Adipose tissue (tissue), 3 donors: ENCODE results near the gene C20orf144. TPM values are rescaled to one million over a fixed set of nuclear protein-coding genes. Genes with fewer than 3 reads are reported as not detected.

Experiments
- H3K27ac ChIP-seq: one replicate; pipeline ENCODE4 v1.5.1; 2013; ENCODE audit warnings: low read depth, low read length
- WGBS, 3 donors: extraction: QIAGEN DNeasy Blood & Tissue Kit; methylation state at CpG; one replicate each; pipeline ENCODE4 v1.1.7; 2013; 5-methylcytosine and 5-hydroxymethylcytosine counted together
- polyA plus RNA-seq, 3 donors: library from polyadenylated mRNA; stranded (reverse); fragments of 200-250 nt; gene quantifications; one replicate each; pipeline ENCODE4 v1.2.3, GENCODE V29; 2013
- donor health status: healthy with polysubstance abuse.
- donor health status: Bipolar disorder and iron deficiency.
- donor health status: healthy.

C20orf144 gene
- polyA plus RNA-seq, 3 donors = 0.05 to 0.11 (median 0.06) TPM

DNA sequence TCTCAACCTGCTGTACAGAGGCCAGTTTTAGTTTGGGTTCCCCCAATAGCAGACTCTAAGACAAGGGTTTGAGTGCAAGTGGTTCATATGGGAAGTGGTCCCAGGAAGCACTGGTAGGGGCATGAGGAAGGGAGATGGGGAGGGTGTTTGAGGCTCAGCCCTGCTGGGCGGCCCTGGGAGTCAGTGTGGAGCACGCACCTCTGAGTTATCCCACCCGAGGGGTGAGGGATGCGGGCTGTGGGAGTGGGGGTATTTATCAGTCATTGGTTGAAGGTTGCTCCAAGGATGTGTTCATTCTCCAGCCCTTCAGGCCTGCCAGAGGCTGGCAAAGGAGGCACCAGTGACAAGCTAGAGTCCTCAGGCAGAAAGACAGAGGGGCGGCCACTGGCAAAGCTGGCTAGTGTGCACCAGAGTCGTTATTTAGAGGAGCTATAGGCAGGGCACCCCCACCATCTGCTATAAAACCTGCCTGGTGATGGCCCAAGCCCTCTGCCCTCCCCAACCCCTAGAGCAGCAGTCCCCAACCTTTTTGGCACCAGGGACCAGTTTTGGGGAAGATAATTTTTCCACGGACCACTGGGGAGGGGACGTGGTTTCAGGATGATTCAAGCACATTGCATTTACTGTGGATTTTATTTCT lies 41.5 kb downstream of the C20orf144 start:
- no peak overlapping the region for H3K27ac ChIP-seq
- 91 to 93% (median 92%) methylated on average over 8 of the region's 8 CpGs for WGBS, 3 donors

DNA sequence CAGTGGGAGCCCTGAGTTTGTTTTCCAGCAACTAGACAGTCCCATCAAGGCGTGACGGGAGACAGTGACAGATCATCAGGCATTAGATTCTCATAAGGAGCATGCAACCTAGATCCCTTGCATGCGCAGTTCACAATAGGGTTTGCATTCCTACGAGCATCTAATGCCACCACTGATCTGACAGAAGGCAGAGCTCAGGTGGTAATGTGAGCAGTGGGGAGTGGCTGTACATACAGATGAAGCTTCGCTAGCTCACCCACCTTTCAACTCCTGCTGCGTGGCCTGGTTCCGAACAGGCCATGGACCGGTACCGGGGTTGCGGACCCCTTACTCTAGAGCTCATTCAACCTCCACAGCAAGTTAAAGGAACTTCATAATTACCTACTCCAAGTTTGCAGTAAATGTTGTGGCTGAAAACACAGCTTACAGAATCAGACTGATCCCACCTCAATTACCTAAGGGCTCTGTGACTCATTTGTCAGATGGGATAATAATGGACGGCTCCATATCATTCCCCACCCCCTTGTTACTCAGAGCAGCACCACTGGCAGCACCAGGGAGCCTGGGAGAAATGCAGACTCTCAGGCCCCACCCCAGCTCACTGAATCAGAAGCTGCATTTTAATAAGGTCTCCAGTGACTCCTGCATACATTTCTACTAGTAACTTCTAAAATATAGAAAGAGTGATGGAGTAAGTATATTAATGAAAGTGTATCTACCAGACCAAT lies 42.2 kb downstream of the C20orf144 start:
- 93 to 96% (median 95%) methylated on average over 11 of the region's 11 CpGs for WGBS, 3 donors
- no peak overlapping the region for H3K27ac ChIP-seq

DNA sequence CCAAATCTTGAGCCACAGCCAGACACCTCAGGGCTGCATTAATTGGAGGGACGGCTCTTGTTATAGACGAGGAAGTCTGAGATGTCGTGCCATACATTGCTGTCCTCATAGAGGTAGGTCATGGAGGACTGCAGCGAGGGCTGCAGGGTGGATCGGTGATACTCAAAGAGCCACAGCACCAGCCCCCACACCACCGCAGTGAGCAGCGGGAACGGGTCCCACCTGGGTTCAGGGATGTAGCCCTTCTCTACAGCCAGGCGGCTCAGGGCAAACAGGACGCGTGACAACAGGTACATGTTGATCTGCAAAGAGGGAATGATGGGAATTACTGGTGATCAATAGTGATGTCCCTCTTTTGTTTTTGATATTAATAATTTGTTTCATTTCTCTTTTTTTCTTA lies 45.5 kb downstream of the C20orf144 start:
- no peak overlapping the region for H3K27ac ChIP-seq
- WGBS, 3 donors = 90 to 92% (median 90%) methylated on average over 11 of the region's 11 CpGs

DNA sequence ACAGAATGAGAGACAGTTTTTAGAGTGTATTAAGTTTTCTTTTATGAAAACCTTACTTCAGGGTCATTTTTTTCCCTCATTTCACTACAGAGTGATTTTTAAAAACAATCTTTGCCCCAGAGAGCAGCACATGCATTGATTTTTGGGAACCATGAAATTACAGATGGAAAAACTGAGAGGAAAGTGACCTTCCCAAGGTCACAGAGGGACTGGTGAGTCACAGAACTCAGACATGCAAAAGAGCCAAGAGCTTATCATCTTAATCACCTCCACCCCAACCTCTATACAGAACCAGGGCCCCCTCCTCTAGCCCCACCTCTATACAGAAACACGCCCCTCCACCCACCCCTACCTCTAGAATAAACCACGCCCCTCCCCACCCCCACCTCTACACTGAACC lies 47.3 kb downstream of the C20orf144 start:
- 73 to 95% (median 94%) methylated on average over 2 of the region's 2 CpGs for WGBS, 3 donors

DNA sequence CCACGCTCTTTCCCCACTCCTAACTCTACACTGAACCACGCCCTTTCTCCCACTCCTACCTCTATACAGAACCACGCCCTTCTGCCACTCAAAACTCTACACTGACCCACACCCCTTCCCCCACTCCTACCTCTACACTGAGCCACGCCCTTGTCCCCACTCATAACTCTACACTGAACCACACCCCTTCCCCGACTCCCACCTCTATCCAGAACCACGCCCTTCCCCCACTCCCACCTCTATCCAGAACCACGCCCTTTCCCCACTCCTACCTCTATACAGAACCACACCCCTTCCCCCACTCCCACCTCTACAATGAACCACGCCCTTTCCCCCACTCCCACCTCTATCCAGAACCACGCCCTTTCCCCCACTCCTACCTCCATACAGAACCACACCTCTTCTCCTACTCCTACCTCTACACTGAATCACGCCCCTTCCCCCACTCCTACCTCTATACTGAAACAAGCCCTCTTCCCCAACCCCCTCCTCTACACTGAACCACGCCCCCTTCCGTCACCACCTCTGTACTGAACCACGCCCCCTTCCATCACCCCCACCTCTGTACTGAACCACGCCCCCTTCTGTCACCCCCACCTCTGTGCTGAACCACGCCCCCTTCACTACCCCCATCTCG lies 47.9 kb downstream of the C20orf144 start:
- 78 to 89% (median 88%) methylated on average over 16 of the region's 16 CpGs for WGBS, 3 donors
- H3K27ac ChIP-seq = no peak overlapping the region

More for the DNA sequence above, 47.3 kb downstream of the C20orf144 start:
- no peak overlapping the region for H3K27ac ChIP-seq

DNA sequence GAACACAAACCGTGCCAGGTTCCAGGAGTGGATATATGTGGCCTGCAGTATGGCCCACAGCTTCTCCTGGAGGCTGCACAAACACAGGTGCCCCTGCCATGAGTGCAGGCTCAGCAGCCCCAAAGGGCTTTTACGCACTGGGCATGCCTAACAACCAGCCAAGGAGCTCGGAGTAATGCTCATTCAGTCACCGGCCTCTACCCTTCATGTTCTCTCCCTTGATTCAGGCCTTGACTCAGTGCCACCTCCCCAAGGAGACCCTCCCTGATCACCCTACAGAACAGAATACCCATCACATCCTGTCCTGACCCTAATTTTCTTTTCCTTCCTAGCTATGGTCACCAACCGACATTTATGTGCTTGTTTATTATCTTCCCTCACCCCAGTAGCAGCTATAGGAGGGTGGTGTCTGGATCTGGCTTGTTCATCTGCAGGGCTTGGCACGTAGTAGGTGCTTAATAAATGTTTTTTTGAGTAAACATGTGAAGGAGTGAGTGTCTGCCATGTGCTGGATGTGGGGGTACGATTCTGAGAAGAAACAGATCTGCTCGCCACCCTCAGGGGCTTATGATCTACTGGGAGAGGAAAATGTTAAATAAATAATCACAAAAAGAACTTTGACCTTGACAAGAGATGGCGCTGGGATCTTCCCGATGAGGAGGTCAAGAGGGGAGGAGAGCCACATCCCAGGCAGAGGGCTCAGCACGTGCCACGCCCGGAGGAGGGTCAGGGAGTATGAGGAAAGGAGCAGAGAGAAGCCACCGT lies 48.7 kb downstream of the C20orf144 start:
- WGBS, 3 donors = 71 to 81% (median 79%) methylated on average over 14 of the region's 14 CpGs

DNA sequence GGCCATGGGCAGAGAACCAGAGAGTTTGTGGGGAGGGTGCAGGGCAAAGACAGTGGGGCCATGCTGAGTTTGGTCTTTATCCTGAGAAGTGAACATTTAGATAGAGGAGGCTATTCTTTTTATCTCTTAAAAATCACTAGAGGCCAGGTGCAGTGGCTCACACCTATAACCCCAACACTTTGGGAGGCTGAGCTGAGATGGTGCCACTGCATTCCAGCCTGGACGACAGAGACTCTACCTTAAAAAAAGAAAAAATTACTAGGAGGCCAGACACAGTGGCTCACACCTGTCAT lies 49.3 kb downstream of the C20orf144 start:
- WGBS, 3 donors = 70 to 84% (median 83%) methylated on average over 1 of the region's 1 CpG
- no peak overlapping the region for H3K27ac ChIP-seq

More for the DNA sequence above, 48.7 kb downstream of the C20orf144 start:
- no peak overlapping the region for H3K27ac ChIP-seq

Other genes starting within 250 kb of the C20orf144 start
- 10 to 100 TPM in 2 of 3 donors, 1 to 10 TPM in 1; 8.1 to 47.4 (median 34.3) TPM for gene SNTA1, start 218.6 kb upstream of the C20orf144 start, polyA plus RNA-seq
- gene CBFA2T2, start 172.2 kb upstream of the C20orf144 start, polyA plus RNA-seq = 1 to 10 TPM; 4.1 to 5.8 (median 4.3) TPM
- gene ACTL10, start 4.6 kb downstream of the C20orf144 start, polyA plus RNA-seq = 1 to 10 TPM in 1 of 3 donors, under 1 TPM in 2; 0.34 to 3.4 (median 0.61) TPM
- 10 to 100 TPM; 14.6 to 25.7 (median 19.6) TPM for gene NECAB3, start 12.1 kb downstream of the C20orf144 start, polyA plus RNA-seq
- 1 to 10 TPM in 2 of 3 donors, under 1 TPM in 1; 0.59 to 2.0 (median 1.3) TPM for gene E2F1, start 24.1 kb downstream of the C20orf144 start, polyA plus RNA-seq
- 1 to 10 TPM; 3.1 to 4.8 (median 4.6) TPM for gene PXMP4, start 58.0 kb downstream of the C20orf144 start, polyA plus RNA-seq
- gene ZNF341, start 69.7 kb downstream of the C20orf144 start, polyA plus RNA-seq = 1 to 10 TPM; 1.4 to 2.0 (median 1.9) TPM
- gene CHMP4B, start 149.0 kb downstream of the C20orf144 start, polyA plus RNA-seq = 100 to 1,000 TPM in 1 of 3 donors, 10 to 100 TPM in 2; 50.9 to 131 (median 97.2) TPM